Neural cell (in vitro differentiated cells): ENCODE results near the gene DIP2C.

ENCODE experiments used
- CTCF ChIP-seq: fragments of 450-650 bp; IDR thresholded peaks from 2 replicates; pipeline ENCODE4 v1.5.1; 2014; ENCODE audit warnings: antibody characterized with exemption, mild to moderate bottlenecking, moderate library complexity; ENCODE audit not compliant: poor library complexity, severe bottlenecking
- EP300 ChIP-seq: fragments of 450-650 bp; conservative IDR thresholded peaks from 2 replicates; pipeline ENCODE4 v1.6.1; 2014; ENCODE audit warnings: antibody characterized with exemption, mild to moderate bottlenecking, moderate library complexity; ENCODE audit not compliant: poor library complexity, severe bottlenecking
- RAD21 ChIP-seq: fragments of 450-650 bp; conservative IDR thresholded peaks from 2 replicates; pipeline ENCODE4 v1.6.1; 2014; ENCODE audit warnings: antibody characterized with exemption, mild to moderate bottlenecking, moderate library complexity

GRCh38 chr10:712575-712974 is 23.1 kb upstream of the DIP2C start:
- no peak for TF ChIP-seq RAD21
- TF ChIP-seq CTCF, result no peak
- no peak for TF ChIP-seq EP300
